HUES48 (cell line): ENCODE results near the gene NRXN2.
"Not testable (repeated sequence)": the region's sequence is repeated elsewhere in the genome, so short reads cannot be mapped to it uniquely, and the experiment has no call there.

Experiments
- H3K27ac ChIP-seq: one replicate; pipeline ENCODE4 v1.7.0; 2013; ENCODE audit warnings: low read depth, low read length, inconsistent platforms
- H3K27me3 ChIP-seq: 2 replicates; pipeline ENCODE4 v1.6.1; 2013; ENCODE audit warnings: mild to moderate bottlenecking, low read length; ENCODE audit not compliant: control insufficient read depth, insufficient read depth
- H3K36me3 ChIP-seq: 2 replicates; pipeline ENCODE4 v1.6.1; 2013; ENCODE audit warnings: low read length; ENCODE audit not compliant: control insufficient read depth, insufficient read depth
- H3K4me1 ChIP-seq: 2 replicates; pipeline ENCODE4 v1.6.1; 2013; ENCODE audit warnings: mild to moderate bottlenecking, low read length; ENCODE audit not compliant: control insufficient read depth, insufficient read depth
- H3K4me3 ChIP-seq: 2 replicates; pipeline ENCODE4 v1.5.1; 2013; ENCODE audit warnings: mild to moderate bottlenecking, low read depth, low read length
- H3K9ac ChIP-seq: 2 replicates; pipeline ENCODE4 v1.6.1; 2013; ENCODE audit warnings: mild to moderate bottlenecking, low read depth, low read length, moderate library complexity
- H3K9me3 ChIP-seq: 2 replicates; pipeline ENCODE4 v1.6.1; 2013; ENCODE audit warnings: low read length; ENCODE audit not compliant: control insufficient read depth, insufficient read depth

Gene NRXN2

GRCh38 chr11:64564947-64565889 lies 157.8 kb downstream of the NRXN2 start:
- Histone ChIP-seq H3K27me3 (no peaks in the 10 kb centered on the region), H3K9me3 (no peaks in the 10 kb centered on the region), H3K27ac (peak overlapping the region; percentile 75), H3K36me3 (no peaks in the 10 kb centered on the region), H3K4me3 (no peak overlapping the region), H3K4me1 (peaks cover 16% of the 10 kb centered on the region), H3K9ac (no peak overlapping the region)

- H3K9me3 ChIP-seq = no peaks in the 10 kb centered on the region
- H3K4me1 ChIP-seq = peaks cover 21% of the 10 kb centered on the region
- H3K27ac ChIP-seq = no peak overlapping the region
- no peaks in the 10 kb centered on the region for H3K36me3 ChIP-seq
- no peak overlapping the region for H3K4me3 ChIP-seq
- no peaks in the 10 kb centered on the region for H3K27me3 ChIP-seq
- H3K9ac ChIP-seq = no peak overlapping the region
Measured at GRCh38 chr11:64564419-64564818, 158.6 kb downstream of the NRXN2 start.

- Histone ChIP-seq H3K9ac (no peak overlapping the region), H3K27ac (no peak overlapping the region), H3K27me3 (no peaks in the 10 kb centered on the region), H3K9me3 (no peaks in the 10 kb centered on the region), H3K4me3 (no peak overlapping the region), H3K36me3 (no peaks in the 10 kb centered on the region), H3K4me1 (peaks cover 21% of the 10 kb centered on the region)
Measured at GRCh38 chr11:64563966-64564365, 159.0 kb downstream of the NRXN2 start.

- H3K4me3 ChIP-seq = no peak overlapping the region
- no peak overlapping the region for H3K27ac ChIP-seq
- H3K4me1 ChIP-seq = peaks cover 28% of the 10 kb centered on the region
- no peak overlapping the region for H3K9ac ChIP-seq
- H3K27me3 ChIP-seq = no peaks in the 10 kb centered on the region
- no peaks in the 10 kb centered on the region for H3K36me3 ChIP-seq
- H3K9me3 ChIP-seq = no peaks in the 10 kb centered on the region
Measured at GRCh38 chr11:64562723-64563351, 160.2 kb downstream of the NRXN2 start.

GRCh38 chr11:64561984-64562722 lies 160.8 kb downstream of the NRXN2 start:
- Histone ChIP-seq H3K4me1 (peaks cover 24% of the 10 kb centered on the region), H3K27me3 (no peaks in the 10 kb centered on the region), H3K9me3 (no peaks in the 10 kb centered on the region), H3K4me3 (no peak overlapping the region), H3K27ac (no peak overlapping the region), H3K36me3 (no peaks in the 10 kb centered on the region), H3K9ac (no peak overlapping the region)

GRCh38 chr11:64561429-64561828 lies 161.6 kb downstream of the NRXN2 start:
- H3K36me3 ChIP-seq, H3K9me3 ChIP-seq, H3K27me3 ChIP-seq, H3K27ac ChIP-seq, H3K4me3 ChIP-seq, H3K9ac ChIP-seq: not testable (repeated sequence)
- peaks cover 17% of the 10 kb centered on the region for H3K4me1 ChIP-seq

GRCh38 chr11:64560941-64561340 lies 162.1 kb downstream of the NRXN2 start:
- H3K27me3 ChIP-seq = no peaks in the 10 kb centered on the region
- H3K4me1 ChIP-seq = peaks cover 13% of the 10 kb centered on the region
- H3K27ac ChIP-seq = no peak overlapping the region
- no peak overlapping the region for H3K9ac ChIP-seq
- H3K4me3 ChIP-seq = no peak overlapping the region
- H3K36me3 ChIP-seq = no peaks in the 10 kb centered on the region
- H3K9me3 ChIP-seq = no peaks in the 10 kb centered on the region

GRCh38 chr11:64560139-64560771 lies 162.7 kb downstream of the NRXN2 start:
- H3K9me3 ChIP-seq = no peaks in the 10 kb centered on the region
- peaks cover 11% of the 10 kb centered on the region for H3K4me1 ChIP-seq
- no peaks in the 10 kb centered on the region for H3K27me3 ChIP-seq
- H3K9ac ChIP-seq = no peak overlapping the region
- no peaks in the 10 kb centered on the region for H3K36me3 ChIP-seq
- H3K4me3 ChIP-seq = no peak overlapping the region
- no peak overlapping the region for H3K27ac ChIP-seq

- Histone ChIP-seq H3K36me3 (no peaks in the 10 kb centered on the region), H3K27me3 (no peaks in the 10 kb centered on the region), H3K27ac (no peak overlapping the region), H3K9ac (no peak overlapping the region), H3K9me3 (no peaks in the 10 kb centered on the region), H3K4me3 (no peak overlapping the region), H3K4me1 (peaks cover 11% of the 10 kb centered on the region)
Measured at GRCh38 chr11:64559351-64560138, 163.5 kb downstream of the NRXN2 start.

GRCh38 chr11:64558869-64559268 lies 164.1 kb downstream of the NRXN2 start:
- Histone ChIP-seq H3K9me3 (no peaks in the 10 kb centered on the region), H3K9ac (no peak overlapping the region), H3K4me3 (no peak overlapping the region), H3K4me1 (peaks cover 11% of the 10 kb centered on the region), H3K27ac (no peak overlapping the region), H3K27me3 (no peaks in the 10 kb centered on the region), H3K36me3 (no peaks in the 10 kb centered on the region)
